Mesenchymal stem cell (in vitro differentiated cells and primary cell): ENCODE data around the gene KCNE4.
A peak's percentile ranks its signal among the peaks of the same experiment; 100 is the strongest.

Experiments
- DNase-seq: peaks from one replicate; pipeline ENCODE4 v3.0.0-alpha.2; 2013
- H2AFZ ChIP-seq: one replicate; pipeline ENCODE4 v1.6.1; 2013; ENCODE audit warnings: low read depth, mild to moderate bottlenecking, control low read depth, inconsistent platforms, low read length, moderate library complexity
- H2AK5ac ChIP-seq: 2 replicates; pipeline ENCODE4 v1.6.1; 2013; ENCODE audit warnings: low read length, moderate library complexity, mild to moderate bottlenecking, inconsistent platforms; ENCODE audit not compliant: severe bottlenecking
- H2BK120ac ChIP-seq: one replicate; pipeline ENCODE4 v1.6.1; 2013; ENCODE audit warnings: low read depth, mild to moderate bottlenecking, inconsistent platforms, low read length, moderate library complexity
- H2BK12ac ChIP-seq, 2 experiments: one replicate each; pipeline ENCODE4 v1.6.1; 2013; ENCODE audit warnings: inconsistent platforms in 2 of 2, low read length in 2 of 2, mild to moderate bottlenecking in 2 of 2, moderate library complexity in 2 of 2, control low read depth in 1 of 2
- H2BK15ac ChIP-seq: one replicate; pipeline ENCODE4 v1.6.1; 2013; ENCODE audit warnings: mild to moderate bottlenecking, low read depth, inconsistent platforms; ENCODE audit not compliant: poor library complexity, severe bottlenecking
- H2BK5ac ChIP-seq: 2 replicates; pipeline ENCODE4 v1.6.1; 2013; ENCODE audit warnings: low read depth, mild to moderate bottlenecking, low read length, control low read depth, inconsistent platforms; ENCODE audit not compliant: poor library complexity, severe bottlenecking
- H3K14ac ChIP-seq, 2 experiments: one replicate each; pipeline ENCODE4 v1.6.1; 2013; ENCODE audit warnings: inconsistent platforms in 2 of 2, low read length in 2 of 2, control low read depth in 1 of 2, mild to moderate bottlenecking in 1 of 2, moderate library complexity in 1 of 2
- H3K18ac ChIP-seq, 2 experiments: one replicate each; pipeline ENCODE4 v1.6.1; 2013; ENCODE audit warnings: inconsistent platforms in 2 of 2, low read length in 2 of 2, control low read depth in 1 of 2, low read depth in 1 of 2, mild to moderate bottlenecking in 1 of 2
- H3K23ac ChIP-seq, 2 experiments: one replicate each; pipeline ENCODE4 v1.6.1; 2013; ENCODE audit warnings: inconsistent platforms in 2 of 2, low read length in 2 of 2, mild to moderate bottlenecking in 2 of 2, moderate library complexity in 2 of 2, control low read depth in 1 of 2
- H3K27ac ChIP-seq: 2 replicates; pipeline ENCODE4 v1.5.1; 2013; ENCODE audit warnings: mild to moderate bottlenecking, moderate library complexity, low read length, control low read depth, inconsistent platforms; ENCODE audit not compliant: poor library complexity, severe bottlenecking
- H3K27me3 ChIP-seq, 2 experiments: 2 replicates each; pipeline versions ENCODE4 v1.6.1 to v1.7.0; 2013; ENCODE audit warnings: low read length in 2 of 2, mild to moderate bottlenecking in 2 of 2, moderate library complexity in 2 of 2, control low read depth in 1 of 2, inconsistent platforms in 1 of 2; ENCODE audit not compliant: control insufficient read depth in 1 of 2, insufficient read depth in 1 of 2
- H3K36me3 ChIP-seq, 2 experiments: 2 replicates each; pipeline versions ENCODE4 v1.6.1 to v1.7.0; 2013; ENCODE audit warnings: low read length in 2 of 2, control low read depth in 1 of 2, inconsistent platforms in 1 of 2, low read depth in 1 of 2, mild to moderate bottlenecking in 1 of 2; ENCODE audit not compliant: insufficient read depth in 2 of 2, control insufficient read depth in 1 of 2
- H3K4ac ChIP-seq, 2 experiments: one replicate each; pipeline ENCODE4 v1.6.1; 2013; ENCODE audit warnings: inconsistent platforms in 2 of 2, low read length in 2 of 2, mild to moderate bottlenecking in 2 of 2, moderate library complexity in 2 of 2, control low read depth in 1 of 2, low read depth in 1 of 2
- H3K4me1 ChIP-seq: 2 replicates; pipeline ENCODE4 v1.6.1; 2013; ENCODE audit warnings: low read depth, low read length, control low read depth; ENCODE audit not compliant: control insufficient read depth, insufficient read depth
- H3K4me2 ChIP-seq: 2 replicates; pipeline ENCODE4 v1.6.1; 2013; ENCODE audit warnings: low read length, mild to moderate bottlenecking, inconsistent platforms; ENCODE audit not compliant: poor library complexity, severe bottlenecking
- H3K4me3 ChIP-seq, 2 experiments: 2 replicates each; pipeline versions ENCODE4 v1.5.1 to v1.7.0; 2013; ENCODE audit warnings: low read length in 2 of 2, mild to moderate bottlenecking in 2 of 2, control low read depth in 1 of 2, low read depth in 1 of 2; ENCODE audit not compliant: insufficient read depth in 1 of 2
- H3K79me1 ChIP-seq: replicated peaks from 2 replicates; pipeline ENCODE4 v1.6.1; 2013; ENCODE audit warnings: mild to moderate bottlenecking, control low read depth, low read length, inconsistent platforms; ENCODE audit not compliant: poor library complexity, severe bottlenecking
- H3K9ac ChIP-seq: 2 replicates; pipeline ENCODE4 v1.7.0; 2013; ENCODE audit warnings: mild to moderate bottlenecking, low read length, moderate library complexity
- H3K9me3 ChIP-seq: 2 replicates; pipeline ENCODE4 v1.7.0; 2013; ENCODE audit warnings: mild to moderate bottlenecking, low read length; ENCODE audit not compliant: control insufficient read depth
- H4K8ac ChIP-seq: one replicate; pipeline ENCODE4 v1.6.1; 2013; ENCODE audit warnings: inconsistent platforms, mild to moderate bottlenecking, low read length, moderate library complexity
- H4K91ac ChIP-seq: one replicate; pipeline ENCODE4 v1.6.1; 2013; ENCODE audit warnings: mild to moderate bottlenecking, low read length, inconsistent platforms
- WGBS: methylation state at CpG from one replicate; pipeline ENCODE4 v1.1.7; 2013; ENCODE audit warnings: mixed read lengths; 5-methylcytosine and 5-hydroxymethylcytosine counted together

Gene KCNE4

GRCh38 chr2:223090540-223091235 is 38.7 kb downstream of the KCNE4 start:
- peaks cover 2% of the 10 kb centered on the region for H3K4me1 ChIP-seq

GRCh38 chr2:223092667-223093066 is 40.7 kb downstream of the KCNE4 start:
- Histone ChIP-seq H4K91ac (no peak overlapping the region), H2AFZ (no peak overlapping the region), H2BK120ac (no peak overlapping the region), H2BK15ac (no peak overlapping the region), H3K27ac (no peak overlapping the region), H3K23ac (no peak overlapping the region), H2BK12ac (no peak overlapping the region), H3K4me1 (peaks cover 2% of the 10 kb centered on the region), H3K9me3 (no peaks in the 10 kb centered on the region), H2AK5ac (no peak overlapping the region), H2BK5ac (no peak overlapping the region), H3K36me3 (no peaks in the 10 kb centered on the region), H3K79me1 (no peaks in the 10 kb centered on the region), H3K14ac (no peak overlapping the region), H3K4ac (no peak overlapping the region), H3K9ac (peak overlapping the region; percentile 27), H3K4me3 (no peak overlapping the region), H3K18ac (no peak overlapping the region), H3K27me3 (no peaks in the 10 kb centered on the region), H4K8ac (no peak overlapping the region), H3K4me2 (no peak overlapping the region)
- DNase-seq, result no peak
- 90% methylated on average over 3 of the region's 4 CpGs for WGBS

More at GRCh38 chr2:223090540-223091235, 38.7 kb downstream of the KCNE4 start:
- peak overlapping the region; percentile 62 for H4K91ac ChIP-seq
- H3K27me3 ChIP-seq, result no peaks in the 10 kb centered on the region
- no peak overlapping the region for H2BK12ac ChIP-seq
- 94% methylated on average over 1 of the region's 1 CpG for WGBS
- no peak overlapping the region for H4K8ac ChIP-seq
- no peak overlapping the region for H3K4me2 ChIP-seq
- DNase-seq, result no peak
- H2BK120ac ChIP-seq, result no peak overlapping the region
- no peak overlapping the region for H3K14ac ChIP-seq
- H2BK15ac ChIP-seq, result no peak overlapping the region
- H3K79me1 ChIP-seq, result no peaks in the 10 kb centered on the region
- H3K9me3 ChIP-seq, result no peaks in the 10 kb centered on the region
- no peak overlapping the region for H3K4ac ChIP-seq
- no peak overlapping the region for H3K4me3 ChIP-seq
- no peak overlapping the region for H3K23ac ChIP-seq
- no peak overlapping the region for H2AK5ac ChIP-seq
- no peak overlapping the region for H3K9ac ChIP-seq
- no peak overlapping the region for H2BK5ac ChIP-seq
- H3K18ac ChIP-seq, result peak overlapping the region in 1 of 2 experiments; percentile 55
- no peak overlapping the region for H2AFZ ChIP-seq
- H3K36me3 ChIP-seq, result no peaks in the 10 kb centered on the region
- H3K27ac ChIP-seq, result no peak overlapping the region

- H2AFZ ChIP-seq, result no peak overlapping the region
- no peaks in the 10 kb centered on the region for H3K36me3 ChIP-seq
- peak overlapping the region in 1 of 2 experiments; percentile 62 for H3K4ac ChIP-seq
- H3K4me3 ChIP-seq, result peak overlapping the region in 1 of 2 experiments; percentile 17
- no peak overlapping the region for H3K14ac ChIP-seq
- H3K27me3 ChIP-seq, result no peaks in the 10 kb centered on the region
- H3K9ac ChIP-seq, result peak overlapping the region; percentile 27
- no peak overlapping the region for H4K91ac ChIP-seq
- no peak overlapping the region for H3K27ac ChIP-seq
- no peak overlapping the region for H2BK15ac ChIP-seq
- no peaks in the 10 kb centered on the region for H3K9me3 ChIP-seq
- H2BK120ac ChIP-seq, result no peak overlapping the region
- no peaks in the 10 kb centered on the region for H3K79me1 ChIP-seq
- DNase-seq, result peak; percentile 33
- no peak overlapping the region for H2BK5ac ChIP-seq
- peak overlapping the region in 1 of 2 experiments; percentile 3 for H2BK12ac ChIP-seq
- H3K23ac ChIP-seq, result no peak overlapping the region
- peaks cover 2% of the 10 kb centered on the region for H3K4me1 ChIP-seq
- H3K18ac ChIP-seq, result peak overlapping the region in 1 of 2 experiments; percentile 8
- no peak overlapping the region for H3K4me2 ChIP-seq
- H4K8ac ChIP-seq, result peak overlapping the region; percentile 66
- 57% methylated on average over 6 of the region's 7 CpGs for WGBS
- H2AK5ac ChIP-seq, result no peak overlapping the region
Measured at GRCh38 chr2:223093436-223094241, 41.6 kb downstream of the KCNE4 start.

GRCh38 chr2:223095207-223095606 is 43.2 kb downstream of the KCNE4 start:
- Histone ChIP-seq H3K14ac (no peak overlapping the region), H3K4me3 (no peak overlapping the region), H3K27ac (no peak overlapping the region), H3K9ac (no peak overlapping the region), H4K8ac (no peak overlapping the region), H3K9me3 (no peaks in the 10 kb centered on the region), H3K4me2 (no peak overlapping the region), H2BK5ac (no peak overlapping the region), H3K4me1 (peaks cover 2% of the 10 kb centered on the region), H2AFZ (no peak overlapping the region), H2BK120ac (no peak overlapping the region), H4K91ac (no peak overlapping the region), H2BK15ac (no peak overlapping the region), H3K36me3 (no peaks in the 10 kb centered on the region), H3K23ac (no peak overlapping the region), H3K27me3 (no peaks in the 10 kb centered on the region), H3K79me1 (no peaks in the 10 kb centered on the region), H3K18ac (no peak overlapping the region), H3K4ac (no peak overlapping the region), H2AK5ac (no peak overlapping the region), H2BK12ac (no peak overlapping the region)
- DNase-seq, result no peak
- WGBS, result 100% methylated on average over 1 of the region's 1 CpG
